Measurements from ENCODE around the gene ITGB3.

ITGB3 gene

DNA sequence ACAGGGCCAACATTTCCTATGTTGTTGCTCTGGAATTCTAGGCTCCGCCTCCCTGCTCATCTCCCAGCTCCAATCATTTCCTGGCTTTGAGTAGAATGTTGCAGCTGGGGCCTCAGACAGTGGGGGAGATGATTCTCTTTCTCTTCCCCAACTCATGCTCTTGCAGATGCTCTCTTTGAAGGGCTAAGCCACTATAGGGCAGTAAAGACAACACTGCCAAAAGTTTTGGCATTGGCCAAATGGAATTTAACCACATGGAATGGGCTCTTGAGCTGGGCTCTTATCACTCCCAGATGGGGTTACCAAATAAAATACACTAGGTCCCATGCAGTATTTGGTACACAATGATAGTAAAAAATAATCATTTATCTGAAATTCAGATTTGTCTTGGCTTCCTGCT lies 50.6 kb downstream of the ITGB3 start:
- no peak for DNase-seq

DNA sequence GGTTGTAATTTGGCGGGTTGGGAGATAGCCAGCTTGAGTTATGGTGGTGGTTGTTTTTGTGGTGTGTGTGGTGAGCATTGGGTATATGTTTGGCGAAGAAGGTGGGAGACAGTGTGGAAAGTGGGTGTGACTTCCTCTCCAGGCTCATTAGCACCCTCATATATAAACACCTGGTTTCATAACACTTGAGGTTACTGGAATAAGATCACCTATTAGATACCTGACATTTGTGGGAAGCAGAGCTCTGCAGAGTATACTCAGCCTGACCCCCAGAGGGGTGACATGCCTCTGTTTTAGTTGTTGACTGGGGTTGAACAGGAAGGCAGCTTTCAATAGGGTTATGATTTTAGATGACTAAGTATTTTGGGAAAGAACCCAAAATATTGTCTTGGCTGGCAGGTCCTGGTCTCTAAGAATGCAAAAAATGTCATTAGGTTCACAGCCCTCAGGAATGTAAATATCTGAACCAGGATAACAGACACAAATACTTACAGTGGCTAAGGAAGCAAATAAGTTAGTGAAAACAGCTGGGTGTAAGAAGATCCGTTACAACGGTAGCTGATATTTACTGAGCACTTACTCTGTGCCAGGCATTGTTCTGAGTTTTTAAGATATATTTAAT lies 51.8 kb downstream of the ITGB3 start:
- no peak for DNase-seq

DNA sequence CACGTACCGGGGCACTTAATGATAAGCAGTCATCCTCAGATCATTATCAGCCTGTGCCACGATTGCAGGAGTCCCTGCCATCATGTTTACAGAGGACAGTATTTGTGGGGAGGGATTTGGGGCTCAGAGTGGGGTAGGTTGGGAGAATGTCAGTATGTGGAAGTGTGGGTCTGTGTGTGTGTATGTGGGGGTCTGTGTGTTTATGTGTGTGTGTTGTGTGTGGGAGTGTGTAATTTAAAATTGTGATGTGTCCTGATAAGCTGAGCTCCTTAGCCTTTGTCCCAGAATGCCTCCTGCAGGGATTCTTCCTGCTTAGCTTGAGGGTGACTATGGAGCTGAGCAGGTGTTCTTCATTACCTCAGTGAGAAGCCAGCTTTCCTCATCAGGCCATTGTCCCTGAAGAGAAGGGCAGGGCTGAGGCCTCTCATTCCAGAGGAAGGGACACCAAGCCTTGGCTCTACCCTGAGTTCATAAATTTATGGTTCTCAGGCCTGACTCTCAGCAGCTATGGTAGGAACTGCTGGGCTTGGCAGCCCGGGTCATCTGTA lies 56.6 kb downstream of the ITGB3 start:
- no peak for DNase-seq

DNA sequence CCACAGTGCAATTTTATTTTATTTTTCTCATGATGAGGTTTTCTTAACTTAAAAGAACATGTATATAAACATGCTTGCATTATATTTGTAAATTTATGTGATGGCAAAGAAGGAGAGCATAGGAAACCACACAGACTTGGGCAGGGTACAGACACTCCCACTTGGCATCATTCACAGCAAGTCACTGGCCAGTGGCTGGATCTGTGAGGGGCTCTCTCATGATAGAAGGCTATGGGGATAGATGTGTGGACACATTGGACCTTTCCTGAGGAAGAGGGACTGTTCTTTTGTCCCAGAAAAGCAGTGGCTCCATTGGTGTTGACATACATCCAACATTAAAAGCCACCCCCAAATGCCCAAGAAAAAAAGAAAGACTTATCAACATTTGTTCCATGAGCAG lies 57.8 kb downstream of the ITGB3 start:
- DNase-seq: no peak

DNA sequence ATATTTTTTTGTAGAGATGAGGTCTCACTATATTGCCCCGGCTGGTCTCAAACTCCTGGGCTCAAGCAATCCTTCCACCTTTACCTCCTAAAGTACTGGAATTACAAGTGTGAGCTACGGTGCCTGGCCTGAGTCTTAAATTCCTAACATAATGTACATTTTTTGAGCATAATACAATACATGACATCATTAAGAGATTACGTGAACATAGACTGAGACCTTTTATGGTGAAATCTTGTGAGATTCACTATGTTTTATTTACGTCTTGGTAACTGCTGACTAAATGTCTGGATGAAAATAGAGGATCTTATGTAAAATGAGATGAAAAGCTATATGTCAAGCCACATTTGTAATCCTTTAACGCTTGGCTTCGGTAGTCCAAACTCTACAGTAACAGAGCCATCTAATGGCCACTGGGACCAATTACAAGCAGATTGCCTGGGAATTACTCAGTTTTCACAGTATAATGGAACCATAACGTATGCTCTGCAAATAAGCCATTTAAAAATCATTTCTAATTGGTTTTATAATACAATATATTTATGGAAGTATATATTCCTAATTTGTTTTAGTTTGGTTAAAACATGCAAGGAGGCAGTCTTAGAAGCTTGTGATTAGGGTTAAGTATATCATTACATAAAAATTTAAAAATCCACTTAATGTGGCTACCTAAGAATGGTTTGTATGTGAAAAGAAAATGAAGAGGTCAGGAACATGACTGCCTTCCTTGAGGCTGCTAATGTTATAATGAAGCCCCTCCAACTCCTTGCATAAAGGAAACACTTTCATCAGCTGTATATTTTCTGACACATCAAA lies 62.0 kb downstream of the ITGB3 start:
- DNase-seq: no peak

DNA sequence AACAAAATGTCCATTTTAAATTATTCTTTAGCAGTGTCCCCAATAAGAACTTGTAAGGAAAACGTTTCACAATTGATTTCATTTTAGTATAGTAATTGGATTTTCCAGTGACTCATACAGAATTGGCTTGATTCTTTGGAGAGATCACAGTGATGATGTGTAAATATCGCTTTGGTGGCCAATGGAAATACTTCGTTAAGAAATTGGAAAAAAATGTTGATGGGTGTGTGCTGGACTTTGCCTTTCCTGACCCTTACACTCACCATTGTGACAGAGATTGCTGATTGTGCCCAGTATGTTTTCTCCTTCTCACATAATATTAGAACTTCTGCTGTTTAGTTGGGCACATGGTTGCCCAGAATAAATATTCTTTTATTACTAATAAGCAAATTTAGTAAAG lies 62.7 kb downstream of the ITGB3 start:
- no peak for DNase-seq

DNA sequence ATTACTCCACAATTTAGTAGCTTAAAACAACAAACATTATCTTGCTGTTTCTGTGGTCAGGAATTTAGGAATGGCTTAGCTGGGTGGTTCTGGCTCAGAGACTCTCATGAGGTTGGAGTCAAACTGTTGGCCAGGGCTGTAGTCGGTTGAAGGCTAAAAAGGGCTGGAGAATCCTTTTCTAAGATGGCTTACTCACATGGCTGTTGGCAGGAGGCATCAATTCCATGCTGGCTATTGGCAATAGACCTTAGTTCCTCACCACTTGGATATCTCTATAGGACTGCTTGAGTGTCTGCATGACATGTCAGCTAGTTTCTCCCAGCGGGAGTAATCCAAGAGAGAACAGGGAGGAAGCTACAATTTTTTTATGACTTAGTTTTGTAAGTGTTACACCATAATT lies 63.5 kb downstream of the ITGB3 start:
- no peak for DNase-seq

DNA sequence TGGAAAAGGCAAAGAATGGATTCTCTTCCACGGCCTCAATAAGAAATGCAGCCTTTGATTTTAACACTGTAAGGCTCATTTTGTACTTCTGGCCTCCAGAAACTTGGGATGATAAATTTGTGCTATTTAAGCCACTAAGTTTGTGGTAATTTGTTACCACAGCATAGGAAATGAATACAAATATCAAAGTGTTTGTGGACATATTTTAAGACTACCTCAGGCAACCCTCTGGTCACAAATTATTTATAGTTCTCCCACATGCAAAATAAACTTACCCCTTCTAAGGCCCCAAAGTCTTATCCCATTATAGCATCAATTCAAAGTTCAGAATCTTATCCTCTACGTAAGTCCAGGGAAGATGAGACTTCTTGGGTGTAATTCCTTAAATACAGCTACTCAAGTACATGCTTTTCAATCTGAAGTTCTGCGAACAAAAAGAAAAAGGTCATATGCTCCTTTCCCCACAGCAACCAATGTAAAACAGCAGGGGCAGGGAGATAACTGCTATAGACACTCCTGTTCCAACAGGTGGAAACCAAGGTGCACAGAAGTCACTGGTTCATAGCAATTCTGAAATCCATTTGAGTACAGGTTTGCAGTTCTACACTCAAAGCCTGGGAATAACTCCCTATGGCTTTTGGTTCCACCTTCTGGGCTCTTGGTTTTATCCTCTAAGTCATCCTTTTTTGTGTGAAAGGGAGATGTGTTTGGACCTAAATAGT lies 64.7 kb downstream of the ITGB3 start:
- DNase-seq: no peak

DNA sequence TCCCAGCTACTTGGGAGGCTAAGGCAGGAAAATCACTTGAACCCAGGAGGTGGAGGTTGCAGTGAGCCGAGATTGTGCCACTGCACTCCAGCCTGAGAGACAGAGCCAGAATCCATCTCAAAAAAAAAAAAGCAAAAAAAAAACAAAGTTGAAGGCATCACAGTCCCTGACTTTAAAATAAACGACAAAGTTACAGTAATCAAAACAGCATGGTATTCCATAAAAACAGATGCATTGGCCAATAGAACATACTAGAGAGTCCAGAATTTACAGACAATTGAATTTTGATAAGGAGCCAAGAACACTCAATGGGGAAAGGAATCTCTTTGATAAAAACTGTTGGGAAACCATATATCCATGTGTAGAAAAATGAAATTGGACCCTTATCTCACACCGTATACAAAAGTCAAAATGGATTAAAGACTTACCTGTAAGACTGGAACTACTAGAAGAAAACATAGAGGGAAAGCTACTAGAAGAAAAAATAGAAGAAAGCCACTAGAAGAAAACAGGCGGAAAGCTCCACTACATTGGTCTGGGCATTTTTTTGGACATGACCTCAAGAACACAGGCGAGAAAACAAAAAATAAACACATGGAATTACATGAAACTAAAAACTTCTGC lies 67.4 kb downstream of the ITGB3 start:
- DNase-seq: no peak

DNA sequence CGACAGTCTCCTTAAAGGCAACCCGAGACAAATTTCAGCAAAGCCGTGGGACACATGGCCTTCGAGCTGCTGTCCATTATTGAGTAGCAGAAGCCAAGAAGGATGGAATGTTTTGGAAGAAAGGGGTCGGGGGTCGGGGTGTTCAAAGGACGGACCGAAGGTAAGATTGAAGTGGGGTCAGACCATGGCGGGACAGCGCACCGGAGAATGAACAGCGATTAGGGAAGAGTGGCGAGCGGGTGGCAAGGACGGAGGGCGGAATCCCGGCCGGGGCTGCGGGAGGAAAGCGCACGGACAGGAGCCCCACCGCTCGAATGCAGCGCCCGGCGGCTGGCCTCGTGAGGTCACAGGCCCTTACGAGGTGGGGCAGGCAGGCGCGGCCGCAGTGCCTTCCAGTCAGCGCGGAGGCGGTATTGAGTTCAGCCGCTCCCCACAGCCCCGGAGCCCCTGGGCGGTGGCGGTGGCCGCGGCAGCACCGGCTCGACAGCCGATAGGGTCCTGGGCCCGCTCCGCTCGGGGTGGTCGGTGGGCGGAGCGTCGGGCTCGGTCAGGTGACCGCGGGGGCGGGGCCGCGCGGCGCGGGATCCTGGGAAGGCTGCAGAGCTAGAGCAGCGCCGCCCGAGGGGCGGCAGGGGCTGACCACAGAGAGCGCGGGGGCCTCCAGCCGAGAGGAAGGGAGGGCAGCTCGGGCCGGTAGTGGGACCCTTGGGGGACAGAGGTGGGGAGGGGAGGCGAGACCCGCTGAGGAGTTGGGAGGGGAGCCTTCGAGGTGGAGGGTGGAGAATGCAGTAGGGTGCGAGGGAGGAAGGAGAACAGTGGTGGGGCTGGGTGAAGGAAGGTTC lies 70.0 kb downstream of the ITGB3 start, which contains the start of gene EFCAB13:
Gene EFCAB13 (plus strand): TSS at position 574 of the 842 bp plus-strand sequence. CDS start 4,399 bp downstream, outside the sequence.
- DNase-seq: peak; percentile 71

DNA sequence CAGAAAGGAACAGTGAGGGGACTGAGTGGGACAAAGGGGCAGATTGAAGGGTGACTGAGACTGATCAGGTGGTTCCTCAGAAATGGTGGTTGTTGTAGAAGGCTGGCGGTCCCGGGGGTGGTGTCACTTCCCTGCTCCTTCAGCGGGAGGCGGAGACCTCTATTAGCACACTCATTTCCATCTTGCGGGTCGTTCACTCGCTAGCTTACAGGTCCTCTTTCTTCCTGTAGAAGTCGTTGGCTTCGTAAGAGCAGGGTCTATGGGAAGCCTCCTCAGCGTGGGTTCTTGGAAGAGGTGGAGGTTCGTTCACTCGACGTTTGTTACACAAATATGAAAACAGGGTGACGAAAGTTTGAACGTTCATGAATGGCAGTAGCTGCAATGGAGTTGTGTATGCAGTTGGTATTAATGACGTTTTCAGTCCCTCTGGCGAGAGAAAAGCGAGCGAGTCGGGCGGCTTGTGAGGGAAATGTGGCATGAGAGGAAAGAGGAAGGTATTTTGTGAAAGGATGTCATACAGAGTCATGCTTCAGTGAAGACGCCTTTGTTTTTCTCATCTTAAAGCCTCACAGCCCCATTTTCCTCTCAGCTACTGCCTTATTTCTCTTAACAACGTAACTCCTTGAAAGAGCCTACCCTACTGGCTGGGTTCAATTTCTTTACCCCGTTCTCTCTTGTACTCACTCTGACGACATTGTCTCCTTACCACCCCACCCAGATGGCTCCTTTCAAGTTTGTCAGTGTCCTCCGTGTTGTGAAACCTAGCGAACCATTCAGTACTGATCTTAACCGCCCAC lies 70.8 kb downstream of the ITGB3 start:
- DNase-seq: no peak

DNA sequence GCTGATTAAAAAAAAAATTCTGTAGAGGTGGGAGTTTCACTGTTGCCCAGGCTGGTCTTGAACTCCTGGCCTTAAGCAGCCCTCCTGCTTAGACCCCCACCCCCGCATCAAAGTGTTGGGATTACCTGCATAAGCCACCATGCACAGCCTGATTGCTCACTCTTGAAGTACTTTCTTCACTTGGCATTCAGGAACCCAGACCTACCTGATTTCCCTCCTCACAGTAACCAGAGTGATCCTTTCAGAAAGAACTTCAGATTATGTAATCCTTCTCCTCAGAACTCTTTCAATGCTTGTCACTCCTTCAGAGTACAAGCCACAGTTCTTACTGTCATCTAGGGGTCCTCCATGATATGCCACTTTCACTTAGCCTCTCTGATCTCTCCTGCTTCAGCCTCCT lies 71.5 kb downstream of the ITGB3 start:
- no peak for DNase-seq

DNA sequence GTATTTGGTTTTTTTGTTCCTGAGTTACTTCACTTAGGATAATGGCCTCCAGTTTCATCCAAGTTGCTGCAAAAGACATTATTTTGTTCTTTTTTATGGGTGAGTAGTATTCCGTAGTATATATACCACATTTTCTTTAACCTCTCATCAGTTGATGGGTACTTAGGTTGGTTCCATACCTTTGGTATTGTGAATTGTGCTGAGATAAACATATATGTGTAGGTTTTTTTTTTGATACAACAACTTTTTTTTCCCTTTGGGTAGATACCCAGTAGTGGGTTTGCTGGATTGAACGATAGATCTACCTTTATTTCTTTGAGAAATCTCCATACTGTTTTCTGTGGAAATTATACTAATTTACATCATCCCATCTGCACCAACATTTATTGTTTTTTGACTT lies 76.9 kb downstream of the ITGB3 start:
- no peak for DNase-seq

DNA sequence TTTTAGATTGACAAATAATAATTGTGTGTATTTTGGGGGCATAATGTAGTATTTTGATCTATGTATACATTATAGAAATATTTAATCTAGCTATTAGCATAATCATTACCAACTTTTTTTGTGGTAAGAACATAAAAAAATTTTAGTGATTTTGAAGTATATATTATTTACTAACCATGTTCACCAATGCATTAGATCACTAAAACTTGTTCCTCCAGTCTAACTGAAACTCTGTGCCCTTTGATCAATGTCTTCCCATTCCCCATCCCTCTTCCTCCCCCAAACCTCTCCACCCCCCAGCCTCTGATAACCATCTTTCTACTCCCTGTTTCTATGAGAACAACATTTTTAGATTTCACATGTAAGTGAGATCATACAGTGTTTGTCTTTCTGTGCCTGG lies 78.7 kb downstream of the ITGB3 start:
- DNase-seq: no peak

DNA sequence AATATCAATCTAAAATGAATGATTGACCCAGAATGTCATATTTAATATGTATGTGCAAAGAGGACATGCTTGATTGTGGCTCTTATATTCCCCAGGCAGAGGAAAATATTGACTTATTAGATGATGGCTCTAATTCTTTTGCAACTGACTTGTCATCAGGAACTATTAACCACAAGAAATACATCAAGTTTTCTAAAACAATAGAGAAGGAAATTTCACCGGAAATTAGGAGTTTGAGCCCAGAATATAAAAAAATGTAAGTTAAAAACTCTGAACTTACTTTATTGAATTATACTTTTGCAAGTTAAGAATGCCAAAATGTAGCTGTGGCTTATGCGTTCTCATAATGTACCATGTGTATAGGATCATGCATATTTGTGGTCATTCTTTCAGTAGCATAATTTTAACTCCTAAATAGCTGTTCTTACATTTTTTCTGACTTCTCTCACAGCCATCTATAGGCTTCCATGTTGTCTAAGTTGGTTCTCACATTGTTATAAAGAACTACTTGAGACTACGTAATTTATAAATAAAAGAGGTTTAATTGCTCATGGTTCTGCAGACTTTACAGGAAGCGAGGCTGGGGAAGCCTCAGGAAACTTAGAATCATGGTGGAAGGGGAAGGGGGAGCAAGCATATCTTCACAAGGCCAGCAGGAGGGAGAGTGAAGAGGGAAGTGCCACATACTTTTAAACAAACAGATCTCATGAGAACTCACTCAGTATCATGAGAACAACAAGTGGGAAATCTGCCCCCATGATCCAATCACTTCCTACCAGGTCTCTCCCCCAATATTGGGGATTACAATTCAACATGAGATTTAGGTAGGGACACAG lies 81.7 kb downstream of the ITGB3 start:
- DNase-seq: no peak

DNA sequence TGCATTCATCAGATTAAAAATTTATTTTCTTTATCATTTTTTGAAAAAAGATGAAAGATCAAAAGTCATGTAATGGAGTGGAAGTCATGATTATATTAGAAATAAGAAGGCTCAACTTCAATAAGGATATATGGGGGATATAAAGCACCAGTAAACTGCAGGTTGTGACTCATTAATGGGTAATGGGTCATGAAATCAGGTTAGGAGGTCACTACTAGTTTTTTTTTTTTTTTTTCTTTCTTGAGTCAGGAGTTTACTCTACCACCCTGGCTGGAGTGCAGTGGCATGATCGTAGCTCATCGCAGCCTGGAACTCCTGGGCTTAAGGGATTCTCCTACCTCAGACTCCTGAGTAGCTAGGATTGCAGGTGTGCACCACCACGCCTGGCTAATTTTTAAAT lies 84.4 kb downstream of the ITGB3 start:
- DNase-seq: no peak

DNA sequence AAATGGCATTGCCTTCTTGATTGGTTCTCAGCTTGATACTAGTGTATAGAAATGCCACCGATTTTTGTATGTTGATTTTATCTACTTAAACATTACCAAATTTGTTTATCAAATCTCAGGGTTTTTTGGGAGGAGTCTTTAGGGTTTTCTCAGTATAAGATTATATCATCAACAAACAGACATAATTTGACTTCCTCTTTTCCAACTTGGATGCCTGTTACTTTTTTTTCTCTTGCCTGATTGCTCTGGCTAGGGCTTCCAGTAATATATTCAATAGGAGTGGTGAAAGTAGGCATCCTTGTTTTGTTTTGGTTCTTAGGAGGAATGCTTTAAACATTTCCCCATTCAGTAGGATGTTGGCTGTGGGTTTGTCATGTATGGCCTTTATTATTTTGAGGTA lies 99.2 kb downstream of the ITGB3 start:
- DNase-seq: no peak

DNA sequence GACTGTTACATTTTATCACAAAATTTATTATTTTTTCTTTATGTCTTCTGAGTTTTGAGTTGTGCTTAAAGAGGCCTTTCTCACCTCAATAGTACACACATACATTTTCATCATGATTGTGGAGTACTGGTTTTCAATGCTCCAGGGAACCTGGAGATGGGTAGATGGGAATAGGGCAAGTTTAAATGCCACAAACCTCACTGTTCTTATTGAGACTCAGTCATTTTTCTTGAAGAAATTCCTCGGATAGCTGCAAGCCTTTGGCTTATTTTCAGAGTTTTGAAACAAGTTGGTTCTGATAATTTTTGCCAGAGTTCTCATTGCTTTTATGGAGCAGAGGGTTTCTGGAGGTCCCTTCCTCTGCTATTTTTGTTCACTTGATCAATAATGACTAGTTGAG lies 105.0 kb downstream of the ITGB3 start:
- DNase-seq: no peak

Data from activated gamma-delta T cell (primary cell).